ENCODE results near the gene UST.
"Not testable (repeated sequence)": the region's sequence is repeated elsewhere in the genome, so short reads cannot be mapped to it uniquely, and the experiment has no call there.

The UST gene

DNA sequence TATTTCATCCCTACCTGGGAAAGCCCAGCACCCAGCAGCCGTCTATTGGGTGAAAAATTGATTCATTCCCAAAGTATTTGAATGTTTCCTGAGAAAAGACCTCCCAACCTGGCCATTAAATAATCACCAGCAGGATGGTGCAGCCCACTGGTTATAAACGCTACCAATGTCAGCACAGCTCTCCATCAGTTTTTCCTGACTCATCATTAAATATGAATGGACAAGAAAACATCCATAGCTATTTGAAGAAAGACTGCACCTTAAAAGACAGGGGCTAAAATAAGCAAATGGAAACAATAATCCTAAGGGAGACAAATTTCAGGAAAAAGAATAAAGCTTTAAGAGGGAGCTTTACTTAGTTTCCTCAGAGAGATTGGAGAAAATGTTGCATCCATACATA is 261.9 kb downstream of the UST start:
- DNase-seq (ENCODE audit: low spot score) = no peak

DNA sequence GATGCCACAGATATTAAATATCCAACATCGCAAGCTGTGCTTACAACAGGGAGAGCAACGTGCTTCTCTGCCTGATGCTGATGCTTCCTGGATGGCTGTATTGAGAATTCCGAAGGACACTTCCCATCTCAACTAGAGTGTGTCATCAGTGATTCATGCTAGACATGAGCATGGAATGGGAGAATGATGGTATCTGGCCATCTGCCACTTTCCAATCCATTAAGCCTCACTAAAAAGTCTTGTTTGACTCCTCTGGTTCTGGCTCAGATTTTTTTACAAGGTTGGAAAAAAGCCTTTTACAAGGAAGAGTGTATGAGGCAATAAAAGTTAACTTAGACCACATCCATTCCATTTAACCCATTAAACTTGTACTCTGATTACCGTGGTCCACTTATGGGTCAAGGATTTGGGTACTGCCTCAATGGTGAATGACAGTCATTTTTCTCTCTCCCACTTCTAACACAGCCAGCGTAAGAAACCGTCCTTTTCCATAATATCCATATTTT is 265.3 kb downstream of the UST start:
- peak; percentile 92 for DNase-seq (ENCODE audit: low spot score)

DNA sequence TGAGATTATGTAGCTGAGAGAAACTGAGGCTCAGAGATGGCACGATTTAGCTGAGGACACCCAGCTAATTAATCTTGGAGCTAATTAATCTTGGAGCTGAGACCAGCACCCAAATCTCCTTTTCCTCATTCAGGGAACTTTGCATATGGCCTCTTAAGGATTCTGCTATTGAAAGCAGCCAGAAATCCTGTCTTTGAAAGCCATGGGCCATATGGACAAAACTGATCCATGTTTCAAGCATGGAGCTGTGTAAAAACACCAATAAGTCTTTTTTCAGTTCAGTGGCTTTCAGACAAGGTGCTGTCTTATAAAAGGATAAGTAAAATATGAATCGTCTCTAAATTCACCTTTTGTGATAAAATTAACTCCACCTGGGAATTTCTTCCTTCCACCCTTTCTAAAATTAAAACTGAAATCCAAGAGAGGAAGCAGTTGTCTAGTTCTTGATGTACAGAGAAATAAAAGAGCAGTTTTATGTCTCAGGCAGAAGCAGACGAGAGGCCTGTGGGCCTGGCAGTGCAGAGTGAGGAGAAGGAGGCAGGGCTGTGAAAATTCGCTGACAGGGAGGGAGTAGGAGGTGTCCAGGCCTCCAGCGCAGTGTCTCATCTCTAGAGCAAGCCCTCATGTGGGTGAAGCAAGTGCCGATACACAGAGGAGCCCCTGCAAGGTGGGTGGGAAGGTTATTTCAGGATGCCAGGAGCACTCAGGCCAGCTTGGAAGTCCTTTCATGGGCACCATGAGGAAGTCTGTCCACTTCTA is 266.9 kb downstream of the UST start:
- no peak for DNase-seq (ENCODE audit: low spot score)

DNA sequence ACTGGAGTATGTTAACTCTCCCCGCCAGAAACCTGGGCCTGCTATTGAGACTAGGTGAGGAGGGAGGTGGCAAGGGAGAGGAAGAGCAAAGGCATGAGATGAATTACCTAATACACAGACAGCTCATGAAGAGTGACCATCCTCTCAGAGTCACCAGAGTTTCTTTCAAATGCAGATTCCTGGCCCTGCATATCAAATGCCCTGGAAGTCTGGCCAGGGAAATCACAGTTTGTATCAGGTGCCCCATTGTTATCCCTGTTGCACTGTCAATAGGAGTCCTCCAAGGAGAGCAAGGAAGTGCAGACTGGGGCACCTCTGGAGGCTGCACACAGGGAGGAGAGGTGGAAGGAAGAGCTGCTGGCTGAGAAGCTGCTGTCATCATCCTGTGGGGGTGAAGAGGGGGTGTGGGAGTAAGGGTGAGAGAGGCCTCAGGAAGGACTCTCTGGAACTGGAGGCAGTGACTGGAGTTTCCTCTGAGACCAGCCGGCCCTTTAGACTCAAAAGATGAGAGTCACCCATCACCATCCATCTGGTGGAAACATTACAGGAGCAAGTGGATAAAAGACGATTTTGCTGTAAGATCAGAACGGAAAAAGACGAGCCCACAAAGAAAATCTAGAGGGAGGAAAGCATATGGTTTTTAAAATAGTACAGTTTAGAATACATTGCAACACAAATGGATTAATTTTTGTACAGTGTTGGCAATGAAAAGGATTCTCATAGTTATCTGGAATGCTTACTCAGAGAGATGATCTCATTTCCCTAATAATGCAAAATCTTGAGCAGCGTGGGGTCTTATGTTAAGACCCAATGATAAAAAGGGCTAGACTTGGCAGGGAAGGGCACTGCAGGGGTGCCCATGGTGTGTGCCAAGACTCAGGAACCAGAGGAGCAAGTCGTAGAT is 268.1 kb downstream of the UST start:
- DNase-seq (ENCODE audit: low spot score) = peak; percentile 76

GRCh38 chr6:149015535-149016525 is 269.0 kb downstream of the UST start:
- peak; percentile 93 for DNase-seq (ENCODE audit: low spot score)

DNA sequence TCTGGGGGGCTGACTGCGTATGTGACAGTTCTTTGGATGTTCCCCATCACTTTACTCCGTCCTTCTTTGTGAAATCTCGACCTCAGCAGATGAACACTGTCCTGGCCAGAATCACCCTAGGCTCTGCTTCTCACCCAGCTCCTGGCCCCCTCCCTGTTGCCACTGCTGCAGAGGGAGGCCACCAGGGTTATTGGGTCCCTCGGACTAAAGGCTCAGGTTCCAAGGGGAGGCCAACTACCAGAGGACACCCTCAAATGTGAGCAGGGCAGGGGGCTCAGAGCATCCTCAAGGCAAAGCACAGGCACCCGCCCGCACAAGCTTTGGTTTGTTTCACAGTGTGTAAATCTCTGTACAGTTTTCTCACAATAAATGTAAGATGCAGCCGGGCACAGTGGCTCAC is 269.9 kb downstream of the UST start:
- DNase-seq (ENCODE audit: low spot score) = no peak

DNA sequence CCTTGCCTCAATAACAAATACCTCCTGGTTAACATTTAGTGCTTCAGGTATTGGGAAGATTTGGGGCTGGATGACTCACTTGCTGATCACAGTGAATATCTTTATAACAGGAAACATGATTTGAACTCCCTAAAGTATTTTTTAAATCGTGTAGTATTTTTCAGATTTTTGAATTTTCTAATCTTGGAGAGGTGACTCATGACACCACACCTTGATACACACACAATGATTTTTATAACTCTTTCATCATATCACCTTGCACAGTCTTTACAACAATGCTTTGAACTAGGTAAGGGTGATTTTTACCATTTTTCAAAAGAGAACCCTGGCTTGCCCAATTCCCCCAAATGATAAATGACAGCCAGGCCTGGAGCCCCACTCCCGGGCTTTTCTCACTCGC is 273.5 kb downstream of the UST start:
- no peak for DNase-seq (ENCODE audit: low spot score)

DNA sequence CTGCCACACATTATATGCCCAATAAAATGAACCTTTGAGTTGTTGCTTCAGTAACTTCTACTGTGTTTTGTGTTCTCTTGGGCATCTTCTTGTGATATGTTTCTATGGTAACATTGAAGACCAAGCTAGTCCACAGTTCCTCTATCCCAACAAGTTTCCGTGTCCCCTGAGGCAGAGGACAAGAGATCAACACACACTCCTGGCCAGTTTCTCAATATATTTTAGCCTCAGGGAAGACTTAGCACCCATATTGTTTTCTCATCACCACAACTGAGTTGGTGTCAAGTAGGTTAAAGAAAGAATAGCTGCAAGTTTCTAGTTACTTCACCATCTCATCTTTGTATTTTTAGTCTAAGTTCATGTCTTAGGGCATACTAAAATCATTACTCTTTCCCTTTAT is 277.5 kb downstream of the UST start:
- no peak for DNase-seq (ENCODE audit: low spot score)

GRCh38 chr6:149025061-149025460 is 278.2 kb downstream of the UST start:
- DNase-seq (ENCODE audit: low spot score) = no peak

GRCh38 chr6:149026530-149026942 is 279.7 kb downstream of the UST start:
- peak; percentile 82 for DNase-seq (ENCODE audit: low spot score)

DNA sequence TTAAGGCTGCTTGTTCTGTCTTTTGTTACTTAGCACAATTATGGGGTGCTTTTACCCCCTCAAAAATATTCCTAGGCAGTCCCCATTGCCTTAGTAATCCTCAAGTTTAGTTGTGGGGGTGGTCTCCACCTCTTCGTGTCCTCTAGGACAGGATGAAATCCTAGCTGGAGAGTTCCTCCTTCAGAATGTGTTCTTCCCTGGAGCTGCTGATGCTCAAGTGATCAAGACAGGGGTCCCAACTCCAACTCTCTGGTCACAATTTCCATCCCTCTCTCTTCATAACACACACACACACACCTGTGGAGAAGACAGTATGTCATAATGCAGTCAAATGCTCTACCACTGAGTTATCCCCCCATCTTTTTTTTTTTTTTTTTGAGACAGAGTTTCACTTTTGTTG is 280.7 kb downstream of the UST start:
- DNase-seq (ENCODE audit: low spot score) = no peak

GRCh38 chr6:149028767-149029405 is 282.1 kb downstream of the UST start:
- peak; percentile 82 for DNase-seq (ENCODE audit: low spot score)

DNA sequence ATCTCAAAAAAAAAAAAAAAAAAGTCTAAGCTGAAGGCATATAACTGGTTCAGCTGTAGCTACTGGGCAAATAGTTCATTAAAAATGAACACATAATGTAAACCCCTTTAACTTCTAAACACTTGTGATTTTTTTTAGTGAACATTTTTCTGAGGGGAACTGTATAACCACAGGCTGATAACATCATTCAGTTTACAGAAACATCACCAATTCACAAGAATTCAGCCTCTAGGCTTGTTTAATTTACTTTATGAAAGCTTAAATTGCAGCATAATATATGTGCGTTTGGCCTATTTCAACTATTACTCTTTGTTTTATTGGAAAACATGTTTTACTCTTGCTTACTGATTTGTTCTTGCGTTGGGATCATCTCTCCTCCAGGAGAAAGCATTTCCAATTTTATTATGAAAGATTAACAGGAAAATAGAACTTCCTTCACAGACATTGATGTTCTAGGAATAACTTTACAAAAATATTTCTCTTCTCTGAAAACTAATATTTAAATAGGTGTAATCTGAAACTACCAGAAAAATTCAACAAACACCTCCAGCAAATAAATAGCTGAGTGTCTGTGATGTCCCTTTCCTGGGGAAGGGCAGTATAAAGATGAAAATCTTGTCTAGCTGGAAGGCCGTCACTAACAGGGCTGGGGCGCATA is 284.5 kb downstream of the UST start:
- no peak for DNase-seq (ENCODE audit: low spot score)

GRCh38 chr6:149031859-149032598 is 285.2 kb downstream of the UST start:
- DNase-seq (ENCODE audit: low spot score) = no peak

- DNase-seq (ENCODE audit: low spot score) = no peak
Observed at GRCh38 chr6:149032599-149033405, 286.0 kb downstream of the UST start.

DNA sequence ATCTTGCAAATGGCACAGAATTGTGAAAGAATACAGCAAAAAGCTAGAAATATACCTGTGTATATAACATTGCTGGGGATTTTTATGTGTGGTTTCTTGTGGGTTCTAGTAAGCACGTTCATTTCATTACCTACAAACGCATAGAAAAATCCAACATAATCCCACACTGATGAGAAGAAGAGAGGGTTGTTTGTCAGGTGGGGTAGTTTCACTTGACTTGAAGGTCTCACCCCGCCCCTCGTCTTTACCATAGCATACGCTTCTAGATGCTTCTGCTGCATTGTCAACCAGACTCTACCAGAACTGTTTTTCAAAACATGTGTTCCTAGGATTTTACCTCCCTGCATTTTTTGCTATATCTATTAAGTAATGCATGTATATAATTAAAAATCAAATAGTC is 286.6 kb downstream of the UST start:
- DNase-seq (ENCODE audit: low spot score) = no peak

- DNase-seq (ENCODE audit: low spot score) = no peak
Observed at GRCh38 chr6:149035766-149036165, 288.9 kb downstream of the UST start.

DNA sequence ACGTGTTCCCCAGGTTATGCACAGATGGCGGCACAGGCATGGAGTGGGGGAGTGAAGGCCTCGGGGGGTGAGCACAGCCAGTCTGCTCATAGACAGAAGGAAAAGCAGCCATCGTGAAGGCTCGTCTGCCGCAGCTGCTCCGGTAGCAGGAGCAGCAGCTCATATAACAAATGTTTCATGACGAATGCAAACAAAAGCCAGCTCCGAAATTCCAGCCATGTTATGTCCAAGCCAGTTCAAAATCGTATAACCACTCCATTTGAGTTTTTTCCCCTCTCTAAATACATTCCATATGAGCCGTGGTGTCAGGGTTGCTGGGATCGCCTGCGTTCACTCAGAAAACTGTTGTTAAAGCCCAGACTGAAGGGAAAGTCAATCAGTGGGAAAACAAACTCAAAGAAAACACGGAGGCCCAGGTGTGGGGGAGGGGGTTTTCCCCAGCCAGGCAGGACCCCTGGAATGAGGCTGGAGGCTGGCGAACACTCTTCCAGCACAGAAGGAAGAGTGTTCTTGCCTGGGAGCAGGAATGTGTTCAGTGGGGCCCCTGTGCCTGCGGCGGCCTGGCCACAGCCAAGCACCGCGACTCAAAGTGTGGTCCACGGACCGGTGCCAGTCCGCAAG is 290.3 kb downstream of the UST start:
- DNase-seq (ENCODE audit: low spot score) = no peak

DNA sequence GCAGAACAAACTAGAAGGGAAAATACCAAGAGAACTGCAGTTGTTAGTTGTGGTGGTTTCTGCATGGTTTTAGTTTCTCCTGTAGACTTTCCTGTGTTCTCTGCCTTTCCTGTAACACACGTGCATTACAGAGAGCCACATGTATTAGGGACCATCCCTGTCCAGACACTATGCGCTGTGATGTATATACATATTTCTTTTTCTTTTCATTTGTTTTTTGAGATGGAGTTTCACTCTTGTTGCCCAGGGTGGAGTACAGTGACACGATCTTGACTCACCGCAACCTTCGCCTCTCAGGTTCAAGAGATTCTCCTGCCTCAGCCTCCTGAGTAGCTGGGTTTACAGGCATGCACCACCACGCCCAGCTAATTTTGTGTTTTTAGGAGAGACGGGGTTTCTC is 292.2 kb downstream of the UST start:
- DNase-seq (ENCODE audit: low spot score) = not testable (repeated sequence)

Data from kidney capillary endothelial cell (primary cell).